Measurements from ENCODE around the gene C16orf92.
A peak's percentile ranks its signal among the peaks of the same experiment; 100 is the strongest.

Gene C16orf92

GRCh38 chr16:29975134-29975538 lies 47.9 kb upstream of the C16orf92 start:
- TF ChIP-seq REST (IDR thresholded peaks at IDR 0.05; ENCODE audit: insufficient replicate concordance, low read depth) (no peak), POLR2AphosphoS5 (IDR thresholded peaks at IDR 0.05; ENCODE audit: low read depth) (no peak), GABPA (IDR thresholded peaks at IDR 0.05; ENCODE audit: low read depth) (no peak), CTCF (IDR thresholded peaks at IDR 0.05; ENCODE audit: insufficient read depth, low read length) (no peak), SPI1 (IDR thresholded peaks at IDR 0.05; ENCODE audit: borderline replicate concordance, low read depth) (no peak)
- H3K27me3 ChIP-seq (ENCODE audit: insufficient read depth, poor library complexity, severe bottlenecking), result no peaks in the 10 kb centered on the region
- H3K4me3 ChIP-seq (replicated peaks; ENCODE audit: insufficient read depth, low read length), result peak overlapping the region; percentile 85
- H3K27ac ChIP-seq (replicated peaks), result no peak overlapping the region
- DNase-seq (ENCODE audit: low read depth in 1 of 2, low spot score in 1 of 2), result no peak

- Histone ChIP-seq H3K27ac (replicated peaks) (no peak overlapping the region), H3K4me3 (replicated peaks; ENCODE audit: insufficient read depth, low read length) (no peak overlapping the region), H3K27me3 (ENCODE audit: insufficient read depth, poor library complexity, severe bottlenecking) (no peaks in the 10 kb centered on the region)
- TF ChIP-seq POLR2AphosphoS5 (IDR thresholded peaks at IDR 0.05; ENCODE audit: low read depth) (no peak), SPI1 (IDR thresholded peaks at IDR 0.05; ENCODE audit: borderline replicate concordance, low read depth) (no peak), REST (IDR thresholded peaks at IDR 0.05; ENCODE audit: insufficient replicate concordance, low read depth) (no peak)
- no peak for DNase-seq (ENCODE audit: low read depth in 1 of 2, low spot score in 1 of 2)
Observed at GRCh38 chr16:29975811-29976511, 47.0 kb upstream of the C16orf92 start.

- no peak for DNase-seq (ENCODE audit: low read depth in 1 of 2, low spot score in 1 of 2)
- TF ChIP-seq POLR2AphosphoS5 (IDR thresholded peaks at IDR 0.05; ENCODE audit: low read depth) (no peak), REST (IDR thresholded peaks at IDR 0.05; ENCODE audit: insufficient replicate concordance, low read depth) (no peak), GABPA (IDR thresholded peaks at IDR 0.05; ENCODE audit: low read depth) (no peak), CTCF (IDR thresholded peaks at IDR 0.05; ENCODE audit: insufficient read depth, low read length) (no peak), SPI1 (IDR thresholded peaks at IDR 0.05; ENCODE audit: borderline replicate concordance, low read depth) (no peak)
- H3K27ac ChIP-seq (replicated peaks), result no peak overlapping the region
- H3K4me3 ChIP-seq (replicated peaks; ENCODE audit: insufficient read depth, low read length), result no peak overlapping the region
- H3K27me3 ChIP-seq (ENCODE audit: insufficient read depth, poor library complexity, severe bottlenecking), result no peaks in the 10 kb centered on the region
Observed at GRCh38 chr16:29977063-29977825, 45.8 kb upstream of the C16orf92 start.

Data from HL-60 (cell line).